Embryonic facial prominence (tissue), 1 donor: Measurements from ENCODE around the gene RBM20.
"Not testable (repeated sequence)": the region's sequence is repeated elsewhere in the genome, so short reads cannot be mapped to it uniquely, and the experiment has no call there.

Experiments used
- DNase-seq: peaks from one replicate; pipeline ENCODE4 v3.0.0-alpha.2; 2016; ENCODE audit errors: extremely low spot score

RBM20 gene

GRCh38 chr10:110764378-110764777 is 120.2 kb downstream of the RBM20 start:
- no peak for DNase-seq

DNA sequence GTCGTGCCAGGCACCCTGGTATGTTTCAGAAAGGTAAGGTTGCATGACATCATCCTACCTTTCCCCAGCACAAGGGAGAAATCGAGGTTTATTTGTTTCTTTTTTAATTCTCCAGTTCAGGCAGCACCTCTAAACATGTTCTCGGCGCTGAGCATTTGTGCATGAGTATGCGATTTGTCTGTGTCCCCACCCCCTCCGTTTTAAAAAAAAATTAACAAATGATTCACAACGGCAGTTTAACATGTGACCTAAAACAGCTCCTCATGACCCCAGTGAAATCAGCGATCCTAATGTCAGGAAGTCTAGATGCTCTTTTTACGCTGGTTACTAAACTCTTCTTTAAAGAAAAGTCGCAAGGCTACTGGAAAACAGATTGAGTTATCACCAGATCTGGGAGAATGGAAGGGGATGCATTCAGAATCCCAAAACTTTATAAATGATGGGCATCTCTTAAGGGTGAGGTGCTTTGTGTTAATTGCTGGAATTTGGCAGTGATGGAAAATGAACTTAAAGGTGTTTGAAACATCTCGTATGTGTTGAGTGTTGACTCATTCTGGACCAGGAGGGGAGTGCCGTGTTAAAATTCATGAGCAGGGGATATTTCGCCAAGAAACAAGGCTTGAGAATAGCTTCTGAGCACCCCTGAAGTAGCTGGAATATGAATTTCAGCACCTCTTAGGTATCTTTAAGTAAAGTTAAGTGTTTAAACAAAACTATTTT is 120.8 kb downstream of the RBM20 start:
- no peak for DNase-seq

DNA sequence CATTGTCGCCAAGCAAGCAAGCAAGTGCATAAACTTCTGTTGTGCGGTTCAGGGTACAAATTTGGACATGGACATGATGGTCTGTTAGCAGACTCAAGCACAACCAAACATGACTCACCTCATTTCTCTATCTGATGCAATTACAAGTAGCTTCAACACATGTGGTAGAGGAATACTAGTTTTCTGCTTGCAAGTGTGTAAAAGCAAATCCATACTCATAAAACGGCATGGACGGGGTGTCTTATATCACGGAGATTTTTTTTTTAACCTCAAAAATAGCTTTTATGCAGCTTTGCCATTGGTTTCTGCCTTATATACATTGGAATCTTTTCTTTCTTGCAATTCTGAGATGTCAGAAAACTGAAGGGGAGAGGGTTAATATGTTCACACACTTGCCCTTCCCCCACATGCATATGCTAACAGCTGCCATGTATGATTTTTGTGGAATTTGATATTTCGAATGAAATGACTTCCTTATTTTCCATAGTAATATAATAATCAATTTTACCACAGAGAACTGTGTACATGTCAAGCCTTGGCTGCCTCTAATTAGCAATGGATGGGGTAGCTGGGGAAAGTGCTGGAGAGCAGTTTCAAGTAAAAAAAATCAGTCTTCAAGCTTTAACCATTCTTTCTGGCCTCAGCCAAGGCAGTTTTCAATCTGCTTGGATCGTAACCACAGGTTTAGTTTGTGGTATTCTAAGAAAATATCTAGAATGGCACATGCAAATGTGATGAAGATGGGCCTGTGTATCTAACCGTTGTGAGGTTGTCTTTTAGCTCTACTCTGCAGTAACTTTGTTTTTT is 121.6 kb downstream of the RBM20 start:
- DNase-seq, result peak; percentile 66

- DNase-seq, result not testable (repeated sequence)
These were observed 123.5 kb downstream of the RBM20 start for GRCh38 chr10:110767601-110768000.

DNA sequence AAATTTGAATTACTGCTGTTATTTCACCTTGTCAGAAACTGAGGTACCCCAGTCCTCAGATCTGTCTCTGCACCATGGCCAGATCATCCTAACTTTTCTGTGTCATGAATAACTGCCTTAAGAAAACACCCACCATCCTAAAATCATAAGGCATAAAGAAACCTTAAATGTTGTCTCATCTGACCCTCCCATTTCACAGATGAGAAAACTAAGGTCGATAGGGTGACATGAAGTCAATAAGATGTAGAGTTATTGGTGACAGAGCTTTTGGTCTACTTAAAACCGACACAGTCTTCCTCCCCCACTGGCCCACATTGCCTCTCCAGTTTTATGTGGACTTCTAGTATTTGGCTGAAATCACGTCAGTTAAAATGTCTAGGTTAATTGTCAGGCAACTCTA is 126.1 kb downstream of the RBM20 start:
- no peak for DNase-seq

DNA sequence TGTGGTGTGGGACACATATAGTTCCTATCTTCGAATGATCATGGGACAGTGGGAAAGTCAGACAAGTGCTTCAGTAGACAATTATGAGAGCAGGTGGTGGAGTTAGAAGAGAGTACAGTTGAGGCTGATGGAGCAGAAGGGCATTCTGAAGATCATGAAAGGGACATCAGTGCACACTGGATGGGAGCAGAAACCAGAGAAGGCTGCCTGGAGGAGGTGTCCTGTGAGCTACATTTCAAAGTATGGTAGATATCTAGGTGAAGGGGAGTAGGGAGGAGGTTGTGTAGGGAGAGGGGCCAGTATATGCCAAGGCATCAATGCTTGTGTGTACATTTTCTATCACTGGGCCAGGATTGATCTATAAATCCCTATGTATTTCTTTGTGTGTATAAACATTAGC is 127.3 kb downstream of the RBM20 start:
- no peak for DNase-seq

- no peak for DNase-seq
These were observed 127.9 kb downstream of the RBM20 start for GRCh38 chr10:110771991-110772390.

DNA sequence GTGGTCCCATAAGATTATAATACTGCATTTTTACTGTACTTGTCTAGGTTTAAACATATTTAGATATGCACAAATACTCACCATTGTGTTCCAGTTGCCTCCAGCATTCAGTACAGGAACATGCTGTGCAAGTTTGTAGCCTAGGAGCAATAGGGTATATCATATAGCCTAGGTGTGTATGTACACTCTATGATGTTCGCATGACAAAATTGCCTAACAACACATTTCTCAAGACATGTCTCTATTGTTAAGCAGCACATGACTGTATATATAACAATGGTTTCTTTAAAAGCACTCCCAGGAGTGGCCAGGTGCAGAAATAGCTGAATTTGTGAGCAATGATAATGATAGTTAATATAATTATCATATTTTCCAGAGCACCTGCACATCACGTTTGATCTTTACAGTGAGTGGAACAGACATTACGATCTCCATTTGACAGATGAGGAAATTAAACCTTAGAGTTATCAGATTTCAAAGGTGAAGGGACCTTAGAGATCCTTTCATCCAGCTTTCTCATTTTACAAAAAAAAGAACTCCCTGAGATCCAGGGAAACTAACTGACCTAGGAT is 128.4 kb downstream of the RBM20 start:
- no peak for DNase-seq

- DNase-seq, result no peak
These were observed 129.5 kb downstream of the RBM20 start for GRCh38 chr10:110773693-110774068.

GRCh38 chr10:110774069-110775019 is 130.2 kb downstream of the RBM20 start:
- no peak for DNase-seq

GRCh38 chr10:110775020-110775375 is 130.9 kb downstream of the RBM20 start:
- DNase-seq, result no peak

GRCh38 chr10:110775406-110775805 is 131.3 kb downstream of the RBM20 start:
- no peak for DNase-seq

DNA sequence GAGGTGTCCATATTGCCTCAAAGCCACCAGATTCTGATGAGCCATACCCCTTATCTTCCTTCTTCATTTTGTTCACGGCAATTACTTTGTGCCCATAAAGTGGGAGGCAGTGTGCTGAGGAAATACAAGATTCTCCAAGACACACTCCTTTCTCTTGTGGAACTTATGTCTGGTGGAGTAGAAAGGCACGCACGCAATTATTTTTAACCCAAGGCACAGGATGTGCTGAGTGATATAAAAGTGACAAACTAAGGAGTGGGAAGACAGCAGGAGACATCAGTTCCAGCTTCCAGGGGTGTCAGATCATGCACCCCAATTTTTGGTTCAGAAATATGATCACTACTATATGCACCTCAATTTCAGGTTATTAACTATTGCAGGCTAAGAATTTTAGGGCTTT is 132.9 kb downstream of the RBM20 start:
- DNase-seq, result no peak

GRCh38 chr10:110777661-110778060 is 133.5 kb downstream of the RBM20 start:
- no peak for DNase-seq

DNA sequence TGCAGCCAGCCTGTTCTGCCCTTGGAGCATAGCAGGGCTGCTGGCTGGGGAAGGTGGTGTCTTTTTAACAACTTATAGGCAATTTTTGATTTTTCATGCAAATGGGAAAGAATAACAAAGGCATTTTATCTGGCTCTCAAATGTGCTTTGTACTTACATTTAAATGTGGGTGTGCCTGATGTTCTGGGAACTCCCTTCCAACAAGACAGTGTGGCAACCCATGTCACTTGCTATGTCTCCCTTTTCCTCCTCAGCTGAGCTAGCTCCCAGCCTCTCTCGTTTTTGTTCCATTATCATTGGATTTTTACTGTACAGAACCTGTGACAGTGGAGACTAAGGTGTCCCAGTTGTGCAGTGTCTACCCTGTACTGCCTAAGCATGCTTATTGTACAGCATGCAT is 134.1 kb downstream of the RBM20 start:
- no peak for DNase-seq

- DNase-seq, result no peak
These were observed 135.4 kb downstream of the RBM20 start for GRCh38 chr10:110779489-110779888.

DNA sequence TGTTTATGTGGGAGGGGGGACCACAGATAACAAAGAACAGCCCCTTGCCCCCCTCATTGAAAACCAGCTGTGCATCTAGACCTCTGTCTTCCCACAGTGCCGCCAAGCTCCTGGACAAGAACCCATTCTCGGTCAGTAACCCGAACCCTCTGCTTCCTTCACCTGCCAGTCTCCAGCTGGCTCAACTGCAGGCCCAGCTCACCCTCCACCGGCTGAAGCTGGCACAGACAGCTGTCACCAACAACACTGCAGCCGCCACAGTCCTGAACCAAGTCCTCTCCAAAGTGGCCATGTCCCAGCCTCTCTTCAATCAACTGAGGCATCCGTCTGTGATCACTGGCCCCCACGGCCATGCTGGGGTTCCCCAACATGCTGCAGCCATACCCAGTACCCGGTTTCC is 136.6 kb downstream of the RBM20 start:
- DNase-seq, result no peak

GRCh38 chr10:110781139-110781538 is 137.0 kb downstream of the RBM20 start:
- DNase-seq, result no peak

- no peak for DNase-seq
These were observed 138.5 kb downstream of the RBM20 start for GRCh38 chr10:110782616-110783015.

- DNase-seq, result no peak
These were observed 139.5 kb downstream of the RBM20 start for GRCh38 chr10:110783509-110784107.

- no peak for DNase-seq
These were observed 140.1 kb downstream of the RBM20 start for GRCh38 chr10:110784198-110784597.

GRCh38 chr10:110786172-110786571 is 142.0 kb downstream of the RBM20 start:
- DNase-seq, result no peak
